ENCODE results near the gene EYA4.

EYA4 gene, protein sequence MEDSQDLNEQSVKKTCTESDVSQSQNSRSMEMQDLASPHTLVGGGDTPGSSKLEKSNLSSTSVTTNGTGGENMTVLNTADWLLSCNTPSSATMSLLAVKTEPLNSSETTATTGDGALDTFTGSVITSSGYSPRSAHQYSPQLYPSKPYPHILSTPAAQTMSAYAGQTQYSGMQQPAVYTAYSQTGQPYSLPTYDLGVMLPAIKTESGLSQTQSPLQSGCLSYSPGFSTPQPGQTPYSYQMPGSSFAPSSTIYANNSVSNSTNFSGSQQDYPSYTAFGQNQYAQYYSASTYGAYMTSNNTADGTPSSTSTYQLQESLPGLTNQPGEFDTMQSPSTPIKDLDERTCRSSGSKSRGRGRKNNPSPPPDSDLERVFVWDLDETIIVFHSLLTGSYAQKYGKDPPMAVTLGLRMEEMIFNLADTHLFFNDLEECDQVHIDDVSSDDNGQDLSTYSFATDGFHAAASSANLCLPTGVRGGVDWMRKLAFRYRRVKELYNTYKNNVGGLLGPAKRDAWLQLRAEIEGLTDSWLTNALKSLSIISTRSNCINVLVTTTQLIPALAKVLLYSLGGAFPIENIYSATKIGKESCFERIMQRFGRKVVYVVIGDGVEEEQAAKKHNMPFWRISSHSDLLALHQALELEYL

DNA sequence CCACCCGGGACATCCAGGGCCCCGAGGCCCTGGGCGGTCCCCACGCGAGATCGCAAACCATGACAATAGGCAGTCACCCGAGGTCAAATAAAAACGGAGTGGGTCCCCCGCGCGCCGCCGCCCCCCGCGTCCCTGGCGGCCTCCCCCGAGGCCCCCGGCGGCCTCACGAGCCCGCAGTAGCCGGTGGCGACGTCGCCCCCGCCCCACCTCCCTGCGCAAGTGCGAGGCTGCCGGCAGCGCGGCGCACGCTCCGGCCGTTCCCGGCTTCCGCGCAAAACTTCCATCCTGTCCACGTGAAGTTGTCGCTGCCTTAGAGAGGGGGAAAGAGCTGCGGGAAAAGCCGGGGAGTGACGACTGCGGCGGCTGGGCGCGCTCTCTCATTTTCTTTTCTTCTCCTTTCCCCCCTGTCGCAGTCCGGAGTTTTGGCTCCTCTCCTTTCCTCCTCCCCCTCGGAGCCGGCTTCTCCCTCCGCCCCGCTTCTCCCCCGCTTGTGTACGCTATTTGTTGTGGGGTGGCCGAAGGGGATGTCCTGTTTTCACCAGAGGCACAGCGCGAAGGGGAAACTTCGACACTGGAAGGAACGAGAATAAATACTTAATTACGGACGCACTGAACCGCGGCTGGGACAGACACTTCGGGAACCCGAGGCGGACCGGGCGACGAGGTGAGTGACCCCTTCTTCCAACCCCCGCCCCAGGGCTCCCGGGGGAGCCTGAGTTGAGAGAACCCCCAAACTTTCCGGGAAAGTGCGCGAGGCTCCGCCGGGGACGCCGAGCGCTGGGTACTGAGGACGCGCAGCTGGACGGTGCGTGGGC, at the start of gene EYA4:
Gene EYA4 (plus strand): TSS at position 272 of the 815 bp plus-strand sequence. CDS start 33,424 bp downstream, outside the sequence.
- peak in 1 of 2 experiments; percentile 61 for DNase-seq

DNA sequence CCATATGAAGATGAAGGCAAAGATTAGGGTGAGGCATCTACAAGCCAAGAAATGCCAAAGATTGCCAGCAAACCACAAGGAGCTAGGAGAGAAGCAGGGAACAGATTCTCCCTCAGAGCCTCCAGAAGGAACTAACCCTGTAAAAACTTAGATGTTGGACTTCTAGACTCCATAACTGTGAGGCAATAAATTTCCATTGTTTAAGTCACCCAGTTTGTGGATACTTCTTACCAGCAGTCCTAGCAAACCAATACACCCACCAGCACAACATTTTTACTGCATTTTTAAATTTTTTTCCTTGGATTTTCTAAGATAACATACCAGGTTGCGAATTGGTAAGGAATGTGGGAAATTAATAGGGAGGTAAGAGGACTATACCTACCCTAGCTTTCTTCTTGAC, 47.8 kb upstream of the EYA4 start:
- no peak for DNase-seq

DNA sequence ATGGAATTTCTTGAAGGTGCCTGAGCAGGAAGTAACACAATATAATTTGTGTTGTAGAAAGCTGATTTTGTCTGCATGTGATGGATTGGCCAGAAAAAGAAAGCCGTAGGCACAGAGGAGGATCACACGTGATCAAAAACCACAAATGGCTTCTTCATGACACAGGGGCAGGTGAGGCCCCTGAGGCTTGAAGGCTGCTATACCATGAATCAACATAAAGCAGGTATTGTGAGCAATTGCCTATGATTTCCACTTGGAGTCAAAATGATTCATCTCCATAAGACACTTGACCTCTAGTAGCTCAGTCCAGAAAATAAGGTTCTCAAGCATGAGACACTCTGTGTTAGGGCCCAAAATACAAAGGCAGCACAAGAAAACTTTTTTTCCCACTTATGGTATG, 42.4 kb upstream of the EYA4 start:
- DNase-seq: no peak

DNA sequence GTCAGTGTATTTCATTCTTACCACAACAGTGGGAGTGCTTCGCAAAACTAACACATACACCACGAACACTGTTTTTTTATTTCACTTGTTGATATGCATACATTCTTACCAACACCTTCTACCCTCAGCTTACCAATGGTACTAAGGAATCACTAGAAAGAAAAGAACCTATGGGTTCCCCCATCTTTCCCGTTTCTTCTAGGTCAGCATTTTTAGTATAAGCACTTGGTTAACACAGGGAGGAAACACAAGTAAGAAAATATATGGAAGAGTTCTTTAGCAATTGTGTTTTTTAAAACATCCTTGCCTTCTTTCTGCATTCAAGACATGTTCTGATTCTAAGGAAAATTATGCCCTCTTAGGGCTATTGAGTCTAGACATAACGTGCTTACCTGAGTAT, 39.9 kb upstream of the EYA4 start:
- DNase-seq: no peak

DNA sequence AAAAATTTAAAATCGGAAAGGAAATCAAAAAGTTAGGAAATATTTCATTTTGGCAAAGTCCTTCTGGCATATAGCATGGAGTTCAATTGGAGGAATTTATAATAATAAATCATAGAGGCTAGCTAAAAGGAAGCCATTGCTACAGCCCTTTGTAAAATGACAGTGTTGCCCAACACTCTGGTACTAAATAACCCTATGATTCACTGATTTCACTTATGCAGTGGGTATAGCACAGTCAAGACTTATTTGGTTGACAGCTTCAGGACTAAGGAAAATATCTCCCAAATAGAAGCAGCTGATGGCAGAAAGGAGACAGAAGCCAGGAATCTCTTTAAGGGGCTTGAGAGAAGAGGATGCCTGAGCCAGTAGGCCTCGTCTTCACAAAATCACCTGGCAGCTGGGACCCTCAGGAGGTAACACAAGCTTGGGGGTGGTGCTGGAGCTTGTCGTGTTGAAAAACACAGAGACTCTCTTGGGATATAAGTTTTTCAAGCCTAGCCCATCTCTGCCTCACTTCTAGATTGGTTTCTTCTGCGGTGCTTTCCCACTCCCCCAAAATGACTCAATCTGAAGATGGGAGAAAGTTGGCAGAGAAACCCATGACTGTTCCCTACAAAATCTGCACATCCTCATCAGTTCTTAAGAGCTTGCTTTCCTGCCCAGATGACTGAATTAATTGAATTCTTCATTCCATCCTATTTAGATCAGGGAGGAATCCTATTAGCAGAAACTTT, 38.4 kb upstream of the EYA4 start:
- peak in 1 of 2 experiments; percentile 29 for DNase-seq

DNA sequence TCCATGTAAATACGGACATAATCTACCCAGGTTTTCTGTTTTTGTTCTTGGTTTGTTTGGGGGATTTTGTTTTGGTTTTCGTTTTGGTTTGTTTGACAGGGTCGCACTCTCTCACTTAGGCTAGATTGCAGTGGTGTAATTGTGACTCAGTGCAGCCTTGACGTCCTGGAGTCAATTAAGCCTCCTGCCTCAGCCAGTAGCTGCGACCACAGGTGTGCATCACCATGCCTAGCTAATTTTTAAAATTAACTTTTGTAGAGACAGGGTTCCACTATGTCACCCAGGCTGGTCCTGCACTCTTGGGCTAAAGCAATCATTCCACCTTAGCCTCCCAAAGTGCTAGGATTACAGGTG, 37.8 kb upstream of the EYA4 start:
- DNase-seq: no peak

DNA sequence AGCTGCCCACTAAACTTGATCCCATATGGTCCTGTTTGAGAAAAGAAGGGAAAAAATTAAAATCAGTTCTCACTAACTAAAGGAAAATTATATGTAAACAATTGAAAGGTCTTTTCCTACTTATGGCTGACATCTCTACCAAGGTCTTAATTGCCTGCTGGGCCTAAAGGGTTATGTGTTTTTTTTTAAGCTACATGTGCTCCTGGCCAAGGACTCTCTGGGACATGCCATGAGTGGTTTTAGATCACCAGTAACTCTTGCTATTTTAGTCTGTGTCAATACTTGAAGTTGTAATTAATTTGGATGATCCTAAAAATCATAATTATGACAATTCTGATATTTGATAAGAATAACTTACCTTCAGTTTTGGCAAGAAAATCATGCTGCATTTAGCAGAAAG, 35.9 kb upstream of the EYA4 start:
- no peak for DNase-seq

DNA sequence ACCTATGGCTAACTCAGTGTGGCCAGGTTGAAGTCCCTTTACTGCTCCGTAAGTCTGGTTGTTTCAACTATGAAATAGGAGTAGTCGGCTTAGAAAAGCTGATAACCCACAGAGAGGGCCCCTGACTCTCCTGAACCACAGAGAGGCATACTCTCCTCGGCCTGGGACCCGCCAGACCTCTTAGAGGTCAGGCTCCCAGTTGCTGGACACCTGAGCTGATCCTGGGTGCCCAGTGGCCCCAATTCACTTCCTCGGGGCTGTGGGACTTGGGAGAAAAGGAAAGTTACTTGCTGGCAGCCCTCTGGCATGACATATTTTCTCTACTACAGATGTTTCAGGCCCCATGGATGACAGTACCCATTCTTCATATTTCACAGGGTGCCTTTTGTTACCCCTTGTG, 34.2 kb upstream of the EYA4 start:
- no peak for DNase-seq

DNA sequence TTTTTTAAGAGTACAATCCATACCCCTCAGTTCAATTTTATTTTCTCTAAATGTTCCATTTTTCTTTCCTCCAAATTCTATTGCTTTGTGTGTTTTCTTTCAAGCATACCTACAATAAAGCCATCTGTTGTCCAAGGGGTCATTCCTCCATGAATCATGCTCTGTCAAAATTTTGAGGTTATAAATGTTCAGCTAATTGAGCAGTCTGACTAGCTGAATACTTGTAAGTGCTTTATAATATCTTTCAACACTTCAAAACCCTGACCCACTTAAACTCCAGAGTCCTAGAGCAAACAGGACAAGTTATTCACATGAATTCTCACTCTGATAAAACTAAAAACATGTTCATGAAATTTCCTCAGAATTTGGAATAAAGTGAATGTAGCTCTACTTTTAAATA, 33.4 kb upstream of the EYA4 start:
- DNase-seq: no peak

DNA sequence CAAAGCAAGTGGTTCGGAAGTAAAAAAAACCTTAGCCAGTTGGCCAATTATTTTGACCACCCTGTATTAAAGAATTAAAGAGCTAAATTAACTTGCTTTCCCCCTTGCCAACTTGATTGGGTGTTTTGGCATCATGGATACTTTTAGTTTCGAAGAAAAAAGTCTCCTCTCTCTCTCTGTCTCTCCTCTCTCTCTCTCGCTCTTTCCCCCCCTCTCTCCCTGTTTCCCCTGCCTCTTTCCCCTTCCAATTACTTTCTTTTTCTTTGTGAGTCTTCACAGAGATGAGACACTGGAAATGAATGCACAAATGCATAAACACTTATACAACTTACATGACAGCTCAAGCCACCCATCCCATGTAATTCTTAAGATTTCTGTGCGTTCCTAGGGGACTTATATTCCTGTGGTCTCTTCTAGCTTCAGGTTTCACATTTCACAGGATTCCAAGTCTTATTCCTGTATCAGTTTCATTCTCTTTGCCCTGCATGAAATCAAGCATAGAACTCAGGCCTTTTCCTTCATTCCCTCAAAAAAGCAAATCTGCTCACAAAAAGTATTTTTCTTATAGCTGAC, 32.9 kb upstream of the EYA4 start:
- DNase-seq: no peak

DNA sequence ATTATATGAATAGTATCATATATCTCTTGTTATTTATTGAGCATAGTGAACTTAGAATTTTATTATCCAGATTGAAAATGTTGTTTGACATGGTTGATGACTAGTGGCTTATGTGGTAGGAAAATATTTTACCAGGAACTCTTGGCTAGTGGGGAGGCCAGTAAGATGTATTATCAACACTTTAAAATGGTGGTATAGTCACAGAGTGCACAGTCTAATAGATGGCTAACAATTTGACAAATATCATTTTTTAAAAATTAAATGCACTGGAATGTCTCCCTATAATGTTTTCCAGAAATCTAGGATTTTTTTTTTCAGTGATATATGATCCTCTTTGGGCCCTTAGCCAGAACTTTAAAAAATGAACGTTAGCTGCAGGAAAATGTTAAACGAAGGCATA, 26.9 kb upstream of the EYA4 start:
- no peak for DNase-seq

DNA sequence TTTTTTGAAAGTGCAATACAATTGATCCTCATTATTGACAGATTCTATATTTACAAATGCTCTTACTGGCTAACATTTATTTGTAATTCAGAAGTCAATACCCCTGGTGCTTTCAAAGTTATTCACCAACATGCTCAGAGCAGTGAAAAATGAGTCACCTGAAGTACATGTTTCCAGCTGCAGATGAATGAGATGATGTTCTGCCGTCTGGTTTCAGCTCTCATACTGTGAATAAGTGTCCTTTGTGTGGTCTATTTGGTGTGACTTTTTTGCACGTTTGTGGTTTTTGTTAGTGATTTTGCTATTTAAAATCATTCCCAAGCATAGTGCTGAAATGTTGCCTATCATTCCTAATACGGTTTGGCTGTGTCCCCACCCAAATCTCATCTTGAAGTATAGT, 22.3 kb upstream of the EYA4 start:
- DNase-seq: no peak

DNA sequence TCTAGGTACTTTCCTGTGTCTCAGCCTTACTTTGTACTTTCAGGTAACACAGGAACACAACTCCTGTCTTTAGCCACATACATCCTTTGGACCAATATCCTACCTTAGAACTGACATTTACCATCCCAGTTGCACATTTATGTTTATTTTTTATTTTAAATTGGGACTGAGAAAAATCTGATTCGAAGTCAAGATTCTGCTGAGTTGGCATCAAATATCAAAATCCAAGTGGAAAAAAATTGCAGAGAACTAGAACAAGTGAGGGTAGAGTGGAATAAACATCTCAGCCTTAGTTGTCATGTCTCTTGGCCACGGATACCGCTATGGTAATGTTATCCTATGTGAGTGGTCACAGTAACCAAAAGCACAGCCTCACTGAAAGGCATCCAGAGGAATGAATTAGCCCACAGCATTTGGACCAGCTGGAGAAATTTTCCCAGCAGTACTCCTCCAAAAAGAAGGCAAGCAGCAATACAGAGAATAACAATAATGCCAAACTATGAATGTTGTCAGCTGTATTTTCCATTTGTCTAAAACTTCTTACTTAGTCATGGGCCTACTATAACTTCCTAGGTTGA, 17.6 kb upstream of the EYA4 start:
- DNase-seq: no peak

DNA sequence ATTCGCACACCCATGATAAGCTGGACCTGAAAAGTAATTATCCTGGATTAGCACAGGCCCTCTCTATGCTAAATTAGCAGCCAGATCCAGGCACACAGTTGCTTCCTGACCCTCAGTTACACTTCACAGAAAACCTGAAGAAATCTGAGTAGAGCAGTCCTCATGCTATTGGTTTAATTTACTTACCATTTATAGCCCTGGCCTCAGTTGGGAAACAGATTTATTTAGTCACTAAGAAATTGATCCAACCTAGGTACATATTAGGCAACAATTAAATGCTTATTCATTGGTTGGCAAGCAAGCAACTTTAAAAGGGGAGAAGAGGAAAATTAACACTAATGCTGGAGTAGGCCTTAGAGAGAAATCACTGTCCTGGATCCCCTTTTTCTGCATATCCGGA, 15.6 kb upstream of the EYA4 start:
- no peak for DNase-seq

DNA sequence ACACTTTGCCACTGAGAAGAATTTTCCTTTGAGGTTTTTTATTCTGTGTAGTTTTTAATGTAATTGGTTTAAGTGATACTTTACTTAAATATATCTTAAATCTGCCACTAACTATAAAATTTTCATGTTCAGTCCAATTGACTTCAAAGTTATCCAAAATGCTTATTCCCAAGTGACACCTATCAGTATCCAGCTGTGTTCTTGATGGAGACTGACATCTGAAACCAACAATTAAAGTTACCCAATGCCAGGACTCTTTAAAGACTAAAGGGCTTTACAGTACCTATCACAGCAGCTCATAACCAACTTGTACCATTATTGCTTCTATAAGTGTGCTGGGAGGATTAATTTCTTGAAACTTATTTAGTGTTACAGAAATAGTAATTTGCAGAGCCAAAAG, 13.8 kb upstream of the EYA4 start:
- DNase-seq: no peak

DNA sequence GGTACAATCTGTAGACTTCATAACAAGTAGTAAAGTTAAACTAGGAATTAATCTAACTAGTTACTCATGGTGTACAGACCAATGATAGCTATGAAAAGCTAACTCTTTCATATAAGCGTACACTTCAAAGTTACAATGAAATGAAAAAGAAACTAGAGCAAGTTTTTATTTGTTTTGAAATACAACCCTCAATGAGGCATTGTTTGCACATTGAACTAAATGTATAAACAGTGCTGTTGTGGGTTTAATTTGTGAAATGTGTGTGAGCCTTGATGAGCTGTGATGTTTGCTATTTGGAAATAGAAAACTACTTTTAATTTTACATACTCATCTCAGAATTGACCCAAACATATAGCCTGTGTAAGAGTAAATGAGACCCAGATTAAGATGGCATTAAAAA, 11.1 kb upstream of the EYA4 start:
- no peak for DNase-seq

DNA sequence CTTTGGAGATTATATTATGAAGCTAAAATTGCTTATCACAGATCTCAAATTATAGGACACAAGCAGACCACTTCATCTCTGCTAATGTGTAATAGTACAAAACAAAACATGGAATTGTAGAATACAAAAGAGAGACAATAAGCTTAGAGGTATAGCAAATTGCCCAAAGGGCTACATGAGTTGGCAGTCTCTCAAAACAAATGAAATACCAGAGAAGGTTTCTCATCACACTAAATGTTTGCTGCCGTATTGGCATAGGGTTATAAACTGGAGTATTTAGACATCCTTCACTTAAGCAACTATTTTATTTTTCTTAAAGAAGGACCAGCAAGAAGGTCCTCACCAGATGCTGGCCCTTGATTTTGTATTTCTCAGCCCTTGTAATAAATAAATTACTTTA, 5.9 kb upstream of the EYA4 start:
- DNase-seq: no peak

DNA sequence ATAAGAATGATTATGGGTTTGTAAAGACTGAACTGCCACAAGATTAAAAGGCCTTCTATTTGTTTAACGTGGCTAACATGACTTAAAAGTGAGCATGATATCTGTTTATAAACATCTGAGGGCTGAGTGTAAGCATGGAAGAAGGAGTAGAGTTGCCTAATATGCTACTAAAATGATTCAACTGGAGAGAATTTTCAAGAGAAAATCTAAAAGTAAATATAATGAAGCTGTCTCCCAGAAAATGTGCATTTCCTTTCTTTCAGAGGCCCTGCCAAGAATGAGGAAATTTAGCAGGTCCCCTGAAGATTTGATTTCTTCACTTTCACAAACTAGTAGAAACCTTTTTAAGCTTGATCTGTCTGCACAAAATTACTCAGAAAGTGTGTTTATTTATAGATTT, 4.2 kb upstream of the EYA4 start:
- no peak for DNase-seq

DNA sequence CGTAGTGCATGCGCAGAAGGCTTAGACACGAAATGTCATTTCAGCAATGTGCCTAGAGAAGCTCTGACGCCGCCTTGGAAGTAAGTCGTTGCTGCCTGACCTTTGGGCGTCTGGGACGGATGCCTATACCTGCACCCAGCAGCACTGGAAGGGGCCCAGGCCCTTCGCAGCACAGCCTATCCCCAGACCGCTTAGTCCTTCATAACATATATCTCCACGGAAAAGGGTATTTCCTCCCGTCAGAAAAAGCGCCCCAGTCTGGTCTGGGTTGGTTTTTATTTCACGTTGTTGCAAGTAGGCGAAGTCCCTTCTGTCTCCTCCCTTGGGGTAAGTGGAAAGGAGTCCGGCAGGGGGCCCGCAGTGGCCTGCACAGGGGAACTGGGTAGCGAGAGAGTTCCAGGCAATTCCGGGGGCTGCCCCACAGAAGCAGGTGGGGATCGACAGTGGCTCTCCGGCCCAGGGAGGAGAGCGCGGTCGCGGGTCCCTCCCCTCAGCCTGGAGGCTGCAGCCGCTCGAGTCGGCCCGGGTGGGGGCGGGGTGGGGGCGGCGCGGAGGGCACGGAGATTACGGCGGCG, 559 bp upstream of the EYA4 start:
- DNase-seq: no peak

DNA sequence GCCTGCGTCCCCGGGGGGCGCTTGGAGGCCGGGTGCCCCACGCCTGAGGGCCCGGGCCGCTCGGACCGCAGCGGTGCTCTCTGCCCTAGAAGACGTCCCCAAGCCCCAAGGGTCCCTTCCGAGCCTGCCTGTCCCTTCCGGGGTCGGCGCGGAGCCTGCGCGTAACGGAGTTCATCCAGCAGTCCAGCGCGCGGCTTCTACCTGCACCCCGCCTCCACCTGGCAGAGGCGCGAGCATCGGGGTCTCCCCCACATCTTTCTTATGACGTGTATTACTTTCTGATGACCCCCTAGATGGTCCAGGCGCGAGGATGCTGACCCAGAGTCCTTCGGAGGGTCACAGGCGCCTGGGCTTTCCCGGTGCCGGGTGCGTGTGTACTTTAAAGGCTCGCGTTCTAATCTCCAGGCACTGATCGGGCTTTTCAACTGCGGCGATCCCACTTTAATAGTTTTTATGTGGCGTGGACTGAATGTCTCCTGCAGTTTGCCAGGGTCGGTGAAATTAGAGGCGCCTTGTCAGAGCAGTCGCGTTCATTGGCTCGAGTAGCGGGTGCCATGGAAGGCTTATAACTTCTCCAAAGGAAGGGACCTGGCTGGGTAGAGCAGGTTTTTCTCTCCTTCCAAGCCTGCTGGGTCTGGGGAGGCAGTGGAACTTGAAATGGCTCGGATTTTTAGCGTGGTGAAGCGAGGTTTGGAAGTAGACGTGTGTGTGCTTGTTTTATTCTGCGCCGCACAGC, 912 bp downstream of the EYA4 start:
- DNase-seq: peak in 1 of 2 experiments; percentile 29

Data from NCI-H446 (cell line).